KOPT-K1 (cell line): Measurements from ENCODE around the gene SART3.

Experiments
- H3K27ac ChIP-seq: fragments of 200-600 bp; sonication (generic); 2 replicates; pipeline ENCODE4 v1.5.1; 2016; ENCODE audit warnings: antibody characterized with exemption, mild to moderate bottlenecking, low read depth, low read length; ENCODE audit not compliant: poor library complexity, severe bottlenecking
- H3K36me3 ChIP-seq: fragments of 200-600 bp; sonication (generic); 2 replicates; pipeline ENCODE4 v1.5.1; 2017; ENCODE audit warnings: antibody characterized with exemption, mild to moderate bottlenecking, low read length, moderate library complexity; ENCODE audit not compliant: insufficient read depth
- H3K9me3 ChIP-seq: fragments of 200-600 bp; sonication (generic); 2 replicates; pipeline ENCODE4 v1.5.1; 2017; ENCODE audit warnings: antibody characterized with exemption, low read length, mild to moderate bottlenecking; ENCODE audit not compliant: insufficient read depth, poor library complexity, severe bottlenecking

Gene SART3

DNA sequence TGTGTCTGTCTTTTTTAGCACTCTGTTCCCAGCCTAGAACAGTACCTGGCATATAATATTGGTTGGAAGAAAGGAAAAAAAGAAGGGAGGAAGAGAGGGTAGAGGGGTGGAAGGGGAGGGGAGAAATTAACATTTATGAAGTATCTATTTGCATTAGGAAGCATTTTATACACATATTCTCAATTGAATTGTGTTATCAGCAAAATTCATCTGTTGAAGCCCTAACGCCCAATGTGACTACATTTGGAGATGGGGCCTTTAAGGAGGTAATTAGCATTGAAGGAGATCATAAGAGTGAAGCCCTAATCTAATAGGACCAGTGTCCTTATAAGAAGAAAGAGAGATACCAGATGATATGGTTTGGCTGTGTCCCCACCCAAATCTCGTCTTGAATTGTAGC lies 76.1 kb downstream of the SART3 start:
- no peaks in the 10 kb centered on the region for H3K36me3 ChIP-seq
- H3K9me3 ChIP-seq = peaks cover 11% of the 10 kb centered on the region
- H3K27ac ChIP-seq = no peak overlapping the region

DNA sequence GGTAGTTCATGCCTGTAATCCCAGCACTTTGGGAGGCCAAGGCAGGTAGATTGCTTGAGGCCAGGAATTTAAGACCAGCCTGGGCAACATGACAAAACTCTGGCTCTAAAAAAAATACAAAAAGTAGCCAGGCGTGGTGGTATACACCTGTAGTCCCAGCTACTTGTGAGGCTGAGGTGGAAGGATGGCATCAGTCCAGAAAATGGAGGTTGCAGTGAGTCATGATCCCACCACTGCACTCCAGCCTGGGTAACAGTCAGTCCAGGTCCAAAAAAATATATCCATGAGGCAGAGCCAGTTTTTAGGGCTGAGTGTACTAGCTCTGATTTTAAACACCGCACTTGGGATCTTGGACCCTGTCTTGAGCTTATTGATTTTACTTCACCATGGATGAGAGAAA lies 76.5 kb downstream of the SART3 start:
- Histone ChIP-seq H3K27ac (no peak overlapping the region), H3K36me3 (no peaks in the 10 kb centered on the region), H3K9me3 (peaks cover 11% of the 10 kb centered on the region)

DNA sequence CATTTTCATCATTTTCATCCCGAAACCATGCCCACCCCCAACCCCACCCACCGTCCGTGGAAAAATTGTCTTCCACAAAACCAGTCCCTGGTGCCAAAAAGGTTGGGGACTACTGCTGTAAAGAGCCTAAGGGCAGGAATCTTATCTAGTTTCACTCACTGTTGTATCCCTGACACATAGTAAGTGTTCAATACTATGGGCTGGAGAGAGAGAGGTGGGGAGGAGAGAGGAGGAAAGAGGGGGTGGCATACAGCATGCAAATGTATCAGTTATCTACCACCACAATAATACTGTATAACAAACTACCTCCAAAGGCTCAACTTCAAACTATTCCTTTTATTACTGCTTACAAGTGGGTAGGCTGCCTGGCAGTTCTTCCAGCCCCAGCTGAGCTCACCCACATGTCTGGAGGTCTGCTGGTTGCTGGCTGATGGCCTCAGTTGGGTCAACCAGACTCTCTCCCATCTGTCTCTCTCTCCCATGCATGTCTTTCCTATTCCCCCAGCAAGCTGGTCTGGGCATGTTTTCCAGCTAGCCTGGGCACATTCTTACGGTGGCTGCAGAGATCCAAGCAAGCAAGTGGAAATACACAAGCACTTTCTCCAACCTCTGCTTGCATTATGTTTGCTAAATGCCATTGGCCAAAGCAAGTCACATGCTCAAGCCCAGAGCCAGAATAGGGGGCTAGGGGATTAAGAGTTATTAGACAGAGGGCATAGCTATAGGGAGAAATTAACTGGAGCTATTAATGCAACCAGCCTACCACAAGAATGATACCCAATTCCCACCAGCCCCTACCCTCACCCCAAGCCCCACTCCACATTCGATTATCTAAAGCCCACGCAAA lies 77.5 kb downstream of the SART3 start:
- Histone ChIP-seq H3K36me3 (no peaks in the 10 kb centered on the region), H3K9me3 (peaks cover 11% of the 10 kb centered on the region), H3K27ac (no peak overlapping the region)

DNA sequence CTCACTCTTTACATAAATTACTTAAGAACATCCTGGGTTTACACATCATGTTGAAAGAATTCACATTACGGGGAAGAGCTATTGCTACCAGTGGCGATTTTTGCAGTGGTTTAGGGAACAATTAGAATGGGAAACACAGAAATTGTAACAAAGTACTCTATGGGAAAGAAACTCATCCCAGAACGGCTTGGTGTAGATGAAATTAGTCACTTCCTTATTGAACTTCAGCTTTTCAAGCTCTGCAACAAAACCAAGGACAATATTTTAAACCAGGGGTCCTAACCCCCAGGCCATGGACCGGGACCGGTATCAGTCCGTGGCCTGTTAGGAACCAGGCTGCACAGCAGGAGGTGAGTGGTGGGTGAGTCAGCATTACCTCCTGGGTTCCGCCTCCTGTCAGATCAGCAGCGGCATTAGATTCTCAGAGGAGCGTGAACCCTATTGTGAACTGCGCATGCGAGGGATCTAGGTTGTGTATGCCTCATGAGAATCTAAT lies 78.2 kb downstream of the SART3 start:
- Histone ChIP-seq H3K36me3 (no peaks in the 10 kb centered on the region), H3K9me3 (peaks cover 7% of the 10 kb centered on the region), H3K27ac (no peak overlapping the region)

DNA sequence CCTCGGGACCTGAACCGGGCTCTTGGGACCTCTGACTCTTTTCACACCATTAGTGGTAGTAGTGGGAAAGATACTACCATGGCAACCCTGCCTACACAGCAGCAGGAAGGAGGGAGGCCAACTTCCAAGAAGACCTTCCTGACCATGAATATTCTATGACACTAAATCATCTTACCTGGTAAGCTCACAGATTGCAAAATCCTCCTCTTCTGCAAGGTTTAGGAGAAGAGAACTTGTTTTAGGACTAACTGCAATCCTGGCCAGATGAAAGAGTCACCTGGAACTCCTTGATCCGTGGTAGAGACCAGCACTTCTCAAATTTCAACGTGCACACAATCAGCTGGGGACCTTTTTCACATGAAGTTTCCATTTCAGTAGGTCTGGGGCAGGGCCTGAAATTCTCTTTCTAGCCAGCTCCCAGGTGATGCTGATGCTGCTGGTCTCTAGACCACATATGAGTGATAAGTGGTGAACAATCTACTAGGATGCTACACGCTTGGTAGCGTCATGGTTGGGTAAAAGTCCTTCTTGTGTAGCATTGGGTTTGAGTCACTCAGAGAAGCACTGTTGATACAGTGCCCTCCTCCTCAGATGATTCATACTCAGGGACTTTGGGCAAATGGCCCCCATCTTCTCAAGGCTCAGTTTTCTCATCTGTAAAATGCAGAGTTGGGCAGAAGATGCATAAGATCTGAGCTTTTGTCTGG lies 81.5 kb downstream of the SART3 start:
- no peaks in the 10 kb centered on the region for H3K9me3 ChIP-seq
- no peak overlapping the region for H3K27ac ChIP-seq
- no peaks in the 10 kb centered on the region for H3K36me3 ChIP-seq

DNA sequence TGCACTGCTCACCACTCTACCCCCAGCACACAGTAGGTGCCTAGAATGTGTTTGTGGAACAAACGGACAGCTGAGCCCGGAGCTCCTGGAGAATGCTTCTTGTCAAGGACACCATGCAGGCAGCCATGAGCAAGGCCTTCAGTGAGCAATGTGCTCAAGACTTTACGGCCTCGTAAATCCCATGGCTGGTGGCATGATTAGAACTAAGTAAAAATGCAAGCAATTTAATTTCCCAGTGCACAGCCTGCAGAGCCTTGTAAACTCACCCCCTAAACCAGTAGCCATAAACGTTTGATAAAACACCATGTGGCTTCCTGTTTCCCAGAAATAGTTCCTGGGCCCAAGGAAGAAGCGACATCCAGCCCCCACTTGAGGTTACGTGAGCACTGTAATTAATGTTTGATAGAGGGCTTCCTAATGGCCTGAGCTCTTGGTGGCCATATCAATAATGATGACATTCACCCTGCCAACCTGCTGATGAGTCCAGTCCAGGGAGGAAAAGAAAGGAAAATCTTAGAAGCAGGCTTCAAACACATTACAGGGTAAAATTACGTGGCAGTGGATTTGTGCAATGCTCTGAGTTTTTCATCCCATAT lies 82.3 kb downstream of the SART3 start:
- no peaks in the 10 kb centered on the region for H3K9me3 ChIP-seq
- no peaks in the 10 kb centered on the region for H3K36me3 ChIP-seq
- H3K27ac ChIP-seq = no peak overlapping the region

DNA sequence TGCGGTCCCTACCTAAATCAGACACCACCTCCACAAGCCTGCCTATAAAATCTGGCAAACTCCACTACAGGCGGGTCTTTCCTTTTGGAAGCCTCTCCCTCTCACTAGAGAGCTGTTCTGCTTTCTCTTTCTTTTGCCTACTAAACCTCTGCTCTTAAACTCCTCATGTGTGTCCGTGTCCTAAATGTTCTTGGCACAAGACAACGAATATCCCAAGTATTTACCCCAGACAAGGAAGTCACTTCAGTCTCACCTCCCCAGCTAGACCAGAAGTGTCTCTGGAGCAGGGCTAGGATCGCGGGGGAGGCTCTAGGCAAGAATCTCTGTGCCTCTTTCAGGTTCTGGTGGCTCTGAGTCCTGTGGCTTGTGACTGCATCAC lies 83.1 kb downstream of the SART3 start:
- no peak overlapping the region for H3K27ac ChIP-seq
- no peaks in the 10 kb centered on the region for H3K36me3 ChIP-seq
- H3K9me3 ChIP-seq = no peaks in the 10 kb centered on the region

DNA sequence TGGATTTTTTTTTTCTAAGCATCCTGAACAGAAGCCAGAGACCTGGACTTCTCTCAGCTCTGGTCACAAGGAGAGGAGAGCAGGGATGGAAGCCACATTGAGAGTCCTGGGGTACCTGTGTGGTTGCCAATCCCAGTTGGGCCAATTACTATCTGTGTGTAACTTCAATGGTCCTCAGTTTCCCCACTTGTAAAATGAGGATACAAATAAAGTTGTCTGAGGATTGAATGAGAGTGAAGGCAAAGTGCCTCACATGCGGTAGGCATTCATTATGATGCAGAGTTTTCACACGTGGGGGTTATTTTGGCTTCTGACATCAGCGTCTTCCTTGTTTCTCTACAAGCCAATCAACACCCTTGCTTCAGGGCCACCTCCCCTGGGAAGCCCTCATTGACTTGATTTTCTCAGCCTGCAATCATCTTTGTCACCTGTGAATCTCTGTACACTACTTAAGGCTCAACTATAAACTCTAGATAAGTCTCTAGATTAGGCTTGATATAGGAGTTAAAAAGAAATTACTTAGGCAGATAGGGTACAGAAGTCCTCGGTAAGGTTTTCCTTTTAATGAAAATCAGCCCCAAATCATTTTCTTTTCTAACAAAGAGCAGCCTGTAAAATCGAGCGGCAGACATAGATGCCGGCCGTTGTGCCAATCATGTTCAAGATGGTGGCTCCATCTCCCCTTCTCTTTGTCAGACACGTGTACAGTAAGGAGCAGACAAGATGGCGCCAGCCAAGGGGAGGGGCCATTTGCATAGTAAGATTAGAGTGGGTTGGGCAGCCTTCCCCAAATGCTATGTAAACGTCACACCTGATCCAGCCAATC lies 83.7 kb downstream of the SART3 start:
- no peaks in the 10 kb centered on the region for H3K9me3 ChIP-seq
- no peak overlapping the region for H3K27ac ChIP-seq
- H3K36me3 ChIP-seq = no peaks in the 10 kb centered on the region

DNA sequence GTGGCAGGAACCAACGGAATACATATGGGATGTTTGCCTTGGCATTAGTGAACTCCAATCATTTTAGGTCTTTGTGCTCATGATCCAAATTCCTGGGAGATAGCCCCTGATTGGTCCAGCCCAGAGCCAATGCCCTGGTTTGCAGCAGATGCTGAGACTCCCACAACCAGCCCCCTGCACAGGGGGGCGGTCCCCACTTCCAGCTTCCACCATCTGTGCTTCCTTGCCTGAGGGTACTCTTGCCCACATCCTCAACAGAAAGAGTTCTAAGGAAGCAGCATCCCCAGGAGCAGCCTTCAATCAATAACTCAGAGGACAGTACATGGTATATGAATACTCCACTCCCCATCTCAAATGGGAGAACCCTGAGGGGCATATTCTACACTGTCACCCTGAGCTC lies 85.6 kb downstream of the SART3 start:
- Histone ChIP-seq H3K9me3 (no peaks in the 10 kb centered on the region), H3K36me3 (no peaks in the 10 kb centered on the region), H3K27ac (no peak overlapping the region)

DNA sequence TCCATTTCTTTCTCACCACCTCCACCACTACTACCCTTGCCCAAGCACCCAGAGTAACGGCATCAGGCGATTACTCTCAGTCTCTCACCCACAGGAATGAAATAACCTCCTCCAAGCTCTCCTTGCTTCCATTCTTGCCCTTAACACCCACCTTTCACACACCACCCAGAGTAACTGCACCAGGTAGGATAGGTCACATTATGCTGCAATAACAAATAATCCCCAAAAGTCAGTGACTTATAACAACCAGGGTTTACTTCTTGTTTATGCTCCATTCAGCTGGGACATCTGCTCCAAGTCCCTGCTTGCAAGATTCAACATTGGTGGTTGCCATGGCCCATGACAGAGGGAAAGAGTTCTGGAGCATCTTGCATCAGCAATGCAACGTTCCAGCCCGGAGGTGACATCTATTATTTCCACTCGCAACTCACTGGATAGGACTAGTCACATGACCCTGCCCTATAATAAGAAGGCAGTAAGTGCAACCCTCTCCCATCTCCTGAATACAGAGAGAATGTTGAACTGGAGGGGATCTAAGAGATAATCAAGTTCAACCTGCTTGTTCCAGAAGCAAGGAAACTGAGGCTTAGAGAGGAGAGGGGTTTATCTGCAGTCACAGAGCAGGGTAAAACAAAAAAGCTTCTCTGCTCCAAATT lies 87.4 kb downstream of the SART3 start:
- no peaks in the 10 kb centered on the region for H3K9me3 ChIP-seq
- no peaks in the 10 kb centered on the region for H3K36me3 ChIP-seq
- H3K27ac ChIP-seq = no peak overlapping the region
